NCI-H446 (cell line): ENCODE data around the gene PLEKHJ1.

ENCODE experiments used
- DNase-seq, 2 experiments: peaks; one replicate each; lab custom pipeline; 2025; lab: John Stamatoyannopoulos, UW

Gene PLEKHJ1

GRCh38 chr19:2249010-2249866 is 13.1 kb upstream of the PLEKHJ1 start, which contains the start of gene AMH:
TSS of gene AMH (plus strand) at chr19:2249323. CDS start at chr19:2249333, 10 bp downstream.
- DNase-seq, result no peak

GRCh38 chr19:2248136-2249009 is 12.2 kb upstream of the PLEKHJ1 start:
- no peak for DNase-seq

- no peak for DNase-seq
Observed at GRCh38 chr19:2247433-2248101, 11.4 kb upstream of the PLEKHJ1 start.

GRCh38 chr19:2246801-2247361 is 10.8 kb upstream of the PLEKHJ1 start:
- peak in 1 of 2 experiments; percentile 45 for DNase-seq

GRCh38 chr19:2246014-2246620 is 10.0 kb upstream of the PLEKHJ1 start:
- DNase-seq, result no peak

- no peak for DNase-seq
Observed at GRCh38 chr19:2245273-2245672, 9.1 kb upstream of the PLEKHJ1 start.

GRCh38 chr19:2244486-2244885 is 8.4 kb upstream of the PLEKHJ1 start:
- DNase-seq, result no peak

- no peak for DNase-seq
Observed at GRCh38 chr19:2244125-2244411, 7.9 kb upstream of the PLEKHJ1 start.

- DNase-seq, result no peak
Observed at GRCh38 chr19:2243274-2244124, 7.4 kb upstream of the PLEKHJ1 start.

- DNase-seq, result no peak
Observed at GRCh38 chr19:2242816-2243215, 6.7 kb upstream of the PLEKHJ1 start.

- no peak for DNase-seq
Observed at GRCh38 chr19:2242092-2242537, 6.0 kb upstream of the PLEKHJ1 start.

GRCh38 chr19:2240881-2241760 is 5.0 kb upstream of the PLEKHJ1 start:
- DNase-seq, result no peak

GRCh38 chr19:2239771-2240770 is 3.9 kb upstream of the PLEKHJ1 start:
- no peak for DNase-seq

GRCh38 chr19:2239173-2239572 is 3.0 kb upstream of the PLEKHJ1 start:
- DNase-seq, result no peak

- DNase-seq, result no peak
Observed at GRCh38 chr19:2237869-2238153, 1.7 kb upstream of the PLEKHJ1 start.

- DNase-seq, result no peak
Observed at GRCh38 chr19:2237051-2237868, 1.1 kb upstream of the PLEKHJ1 start.

- DNase-seq, result no peak
Observed at GRCh38 chr19:2236064-2236313, 140 bp downstream of the PLEKHJ1 start.
